Measurements from ENCODE around the gene PIH1D2. TPM values are rescaled to one million over a fixed set of nuclear protein-coding genes. Genes with fewer than 3 reads are reported as not detected.

PIH1D2 gene
- total and polyA plus RNA-seq, 10 of the 15 experiments (the other 5 are each of a cell fraction or from before 2014, with no cell fraction given) = 0.51 to 3.0 (median 1.5) TPM

DNA sequence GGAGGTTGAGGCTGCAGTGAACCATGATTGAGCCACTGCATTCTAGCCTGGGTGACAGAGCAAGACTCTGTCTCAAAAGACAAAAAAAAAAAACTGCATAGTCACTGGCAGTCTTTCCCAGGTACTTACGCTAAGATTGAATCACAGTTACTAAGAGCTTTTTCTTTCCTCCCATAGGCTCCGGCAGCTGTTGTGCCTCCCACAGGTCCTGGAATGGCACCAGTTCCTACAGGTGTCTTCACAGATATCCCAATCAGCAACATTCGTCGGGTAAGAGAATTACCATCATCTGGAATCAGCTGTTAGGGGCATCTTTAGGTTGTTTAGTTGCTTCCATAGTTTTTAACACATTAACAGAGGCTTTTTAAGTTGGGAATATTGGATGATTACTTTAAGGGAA lies 28.9 kb downstream of the PIH1D2 start:
- peaks cover 19% of the 10 kb centered on the region for H3K4me1 ChIP-seq (ENCODE audit: control insufficient read depth, insufficient read depth, low read length)
- CTCF ChIA-PET = interaction anchor here (1.4 kb wide), 1 partner anchor 14 kb away, joined by 3 read pairs; no protein-coding TSS in a partner anchor
- peaks cover 0 to 10% of the 10 kb centered on the region in 2 experiments; a peak in 3 of 4 replicates for H3K36me3 ChIP-seq (ENCODE audit: control insufficient read depth in 2 of 2, insufficient read depth in 2 of 2, low read length in 1 of 2)
- no peak overlapping the region for H3K27ac ChIP-seq (ENCODE audit: control insufficient read depth, insufficient read depth)
- POLR2A ChIA-PET = no interaction called here
- intact Hi-C loops (cut with micrococcal nuclease; ENCODE audit: unreplicated experiment) (no loop called here), in situ Hi-C loops (cut with MboI) (no loop called here)
- no peak for DNase-seq (ENCODE audit: low read depth, low spot score)
- H3K27me3 ChIP-seq (replicated peaks in 1 of 2; ENCODE audit: control insufficient read depth in 2 of 2, insufficient read depth in 2 of 2, low read length in 1 of 2) = no peaks in the 10 kb centered on the region
- no peak overlapping the region for H3K4me3 ChIP-seq
- ATAC-seq = no peak
- H3K4me2 ChIP-seq (ENCODE audit: control insufficient read depth, insufficient read depth) = no peak overlapping the region
- H3K9ac ChIP-seq (ENCODE audit: control insufficient read depth, insufficient read depth, low read length) = no peak overlapping the region
- H3K79me2 ChIP-seq (ENCODE audit: control insufficient read depth, insufficient read depth, low read length) = peaks cover 3% of the 10 kb centered on the region
- BruUV-seq (replicated peaks) = no TSS peak
- H2AFZ ChIP-seq (ENCODE audit: control insufficient read depth, low read depth, low read length) = no peak overlapping the region
- RAD21 ChIA-PET (ENCODE audit: unreplicated experiment) = no interaction called here
- WGBS (ENCODE audit: insufficient coverage, insufficient replicate concordance, low lambda C conversion rate, missing lambda C conversion rate) = 100% methylated on average over 4 of the region's 4 CpGs
- SMC1A ChIA-PET (ENCODE audit: uncharacterized antibody, unreplicated experiment) = no interaction called here
- FAIRE-seq = no peak
- no peaks in the 10 kb centered on the region for H4K20me1 ChIP-seq (ENCODE audit: control insufficient read depth, insufficient read depth)
- no peaks in the 10 kb centered on the region; the same call in 2 of the 3 replicates for H3K9me3 ChIP-seq (replicated peaks; ENCODE audit: control insufficient read depth, insufficient read depth, low read length)
- no peak for TF ChIP-seq CHD1 (IDR thresholded peaks at IDR 0.05; ENCODE audit: low read depth, low read length)
- TF ChIP-seq, protein P1, sequence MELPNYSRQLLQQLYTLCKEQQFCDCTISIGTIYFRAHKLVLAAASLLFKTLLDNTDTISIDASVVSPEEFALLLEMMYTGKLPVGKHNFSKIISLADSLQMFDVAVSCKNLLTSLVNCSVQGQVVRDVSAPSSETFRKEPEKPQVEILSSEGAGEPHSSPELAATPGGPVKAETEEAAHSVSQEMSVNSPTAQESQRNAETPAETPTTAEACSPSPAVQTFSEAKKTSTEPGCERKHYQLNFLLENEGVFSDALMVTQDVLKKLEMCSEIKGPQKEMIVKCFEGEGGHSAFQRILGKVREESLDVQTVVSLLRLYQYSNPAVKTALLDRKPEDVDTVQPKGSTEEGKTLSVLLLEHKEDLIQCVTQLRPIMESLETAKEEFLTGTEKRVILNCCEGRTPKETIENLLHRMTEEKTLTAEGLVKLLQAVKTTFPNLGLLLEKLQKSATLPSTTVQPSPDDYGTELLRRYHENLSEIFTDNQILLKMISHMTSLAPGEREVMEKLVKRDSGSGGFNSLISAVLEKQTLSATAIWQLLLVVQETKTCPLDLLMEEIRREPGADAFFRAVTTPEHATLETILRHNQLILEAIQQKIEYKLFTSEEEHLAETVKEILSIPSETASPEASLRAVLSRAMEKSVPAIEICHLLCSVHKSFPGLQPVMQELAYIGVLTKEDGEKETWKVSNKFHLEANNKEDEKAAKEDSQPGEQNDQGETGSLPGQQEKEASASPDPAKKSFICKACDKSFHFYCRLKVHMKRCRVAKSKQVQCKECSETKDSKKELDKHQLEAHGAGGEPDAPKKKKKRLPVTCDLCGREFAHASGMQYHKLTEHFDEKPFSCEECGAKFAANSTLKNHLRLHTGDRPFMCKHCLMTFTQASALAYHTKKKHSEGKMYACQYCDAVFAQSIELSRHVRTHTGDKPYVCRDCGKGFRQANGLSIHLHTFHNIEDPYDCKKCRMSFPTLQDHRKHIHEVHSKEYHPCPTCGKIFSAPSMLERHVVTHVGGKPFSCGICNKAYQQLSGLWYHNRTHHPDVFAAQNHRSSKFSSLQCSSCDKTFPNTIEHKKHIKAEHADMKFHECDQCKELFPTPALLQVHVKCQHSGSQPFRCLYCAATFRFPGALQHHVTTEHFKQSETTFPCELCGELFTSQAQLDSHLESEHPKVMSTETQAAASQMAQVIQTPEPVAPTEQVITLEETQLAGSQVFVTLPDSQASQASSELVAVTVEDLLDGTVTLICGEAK (IDR thresholded peaks at IDR 0.05; ENCODE audit: borderline replicate concordance) = no peak
- TF ChIP-seq KAT2A (conservative IDR thresholded peaks at IDR 0.05; ENCODE audit: control insufficient read depth, low read depth, low read length) = no peak
- TF ChIP-seq, protein P2, sequence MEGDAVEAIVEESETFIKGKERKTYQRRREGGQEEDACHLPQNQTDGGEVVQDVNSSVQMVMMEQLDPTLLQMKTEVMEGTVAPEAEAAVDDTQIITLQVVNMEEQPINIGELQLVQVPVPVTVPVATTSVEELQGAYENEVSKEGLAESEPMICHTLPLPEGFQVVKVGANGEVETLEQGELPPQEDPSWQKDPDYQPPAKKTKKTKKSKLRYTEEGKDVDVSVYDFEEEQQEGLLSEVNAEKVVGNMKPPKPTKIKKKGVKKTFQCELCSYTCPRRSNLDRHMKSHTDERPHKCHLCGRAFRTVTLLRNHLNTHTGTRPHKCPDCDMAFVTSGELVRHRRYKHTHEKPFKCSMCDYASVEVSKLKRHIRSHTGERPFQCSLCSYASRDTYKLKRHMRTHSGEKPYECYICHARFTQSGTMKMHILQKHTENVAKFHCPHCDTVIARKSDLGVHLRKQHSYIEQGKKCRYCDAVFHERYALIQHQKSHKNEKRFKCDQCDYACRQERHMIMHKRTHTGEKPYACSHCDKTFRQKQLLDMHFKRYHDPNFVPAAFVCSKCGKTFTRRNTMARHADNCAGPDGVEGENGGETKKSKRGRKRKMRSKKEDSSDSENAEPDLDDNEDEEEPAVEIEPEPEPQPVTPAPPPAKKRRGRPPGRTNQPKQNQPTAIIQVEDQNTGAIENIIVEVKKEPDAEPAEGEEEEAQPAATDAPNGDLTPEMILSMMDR (IDR thresholded peaks at IDR 0.05 in 2 of 3, conservative IDR thresholded peaks at IDR 0.05 in 1 of 3; ENCODE audit: control insufficient read depth in 2 of 3, extremely low read depth in 1 of 3, insufficient read depth in 1 of 3, low read depth in 3 of 3, low read length in 3 of 3) = no peak
- no peak for TF ChIP-seq ASH2L (IDR thresholded peaks at IDR 0.05; ENCODE audit: borderline replicate concordance, low read depth)
- TF ChIP-seq MXI1 (IDR thresholded peaks at IDR 0.05; ENCODE audit: low read depth, low read length) = no peak
- TF ChIP-seq SMC3 (IDR thresholded peaks at IDR 0.05; ENCODE audit: borderline replicate concordance, low read length) = no peak
- no peak for TF ChIP-seq ZNF687 (IDR thresholded peaks at IDR 0.05)
- TF ChIP-seq NFYB (IDR thresholded peaks at IDR 0.05; ENCODE audit: insufficient read depth, low read depth, low read length) = no peak
- TF ChIP-seq ATF3 (IDR thresholded peaks at IDR 0.05; ENCODE audit: borderline replicate concordance, extremely low read depth, low read depth, low read length) = no peak
- no peak for TF ChIP-seq WRNIP1 (IDR thresholded peaks at IDR 0.05; ENCODE audit: borderline replicate concordance, low read depth, low read length)
- TF ChIP-seq ZBED1 (IDR thresholded peaks at IDR 0.05; ENCODE audit: borderline replicate concordance) = no peak

Measured in GM12878 (cell line).